ENCODE measurements around the gene RYR3.

DNA sequence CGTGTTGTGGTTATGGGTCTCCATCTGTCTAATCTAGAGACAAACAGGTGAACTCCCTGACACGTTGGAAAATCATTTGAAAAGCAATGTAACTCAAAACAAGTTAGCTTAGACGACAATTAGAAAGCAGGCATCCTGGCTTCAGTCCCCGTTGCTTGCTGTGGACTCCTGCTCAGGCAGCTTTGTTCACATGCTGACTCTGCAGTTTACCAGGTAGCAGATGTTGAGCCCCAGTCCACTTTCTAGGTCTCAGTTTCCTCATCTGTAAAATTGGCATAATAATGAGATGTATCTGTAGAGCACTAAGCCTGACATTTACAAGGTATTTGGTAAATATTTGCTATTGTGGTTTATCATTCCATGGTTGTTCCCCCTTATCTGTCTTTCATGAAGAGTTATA lies 330.3 kb downstream of the RYR3 start:
- TF ChIP-seq CTCF (optimal IDR thresholded peaks at IDR 0.05 in 1 of 3, IDR thresholded peaks at IDR 0.05 in 1 of 3, conservative IDR thresholded peaks at IDR 0.05 in 1 of 3; ENCODE audit: extremely low read depth in 1 of 3, insufficient read depth in 2 of 3, low read length in 3 of 3) (no peak), EZH2 (IDR thresholded peaks at IDR 0.05; ENCODE audit: low read length) (no peak)
